Measurements from ENCODE around the gene PRKAR2B.

- TF ChIP-seq OSR1 (CRISPR knock-in tag; IDR thresholded peaks at IDR 0.05) = no peak
- TF ChIP-seq ESRRG (CRISPR knock-in tag; IDR thresholded peaks at IDR 0.05) = no peak
- TF ChIP-seq ZC3H10 (CRISPR knock-in tag; IDR thresholded peaks at IDR 0.05) = no peak
- no peak for TF ChIP-seq POU6F1 (CRISPR knock-in tag; IDR thresholded peaks at IDR 0.05; ENCODE audit: borderline replicate concordance, low read depth)
- TF ChIP-seq CSRNP3 (CRISPR knock-in tag; IDR thresholded peaks at IDR 0.05) = no peak
- no peak for TF ChIP-seq PATZ1 (CRISPR knock-in tag; IDR thresholded peaks at IDR 0.05; ENCODE audit: borderline replicate concordance)
- no peak for TF ChIP-seq ZFP30 (CRISPR knock-in tag; IDR thresholded peaks at IDR 0.05)
- TF ChIP-seq ZNF565 (CRISPR knock-in tag; conservative IDR thresholded peaks at IDR 0.05; ENCODE audit: low read depth) = no peak
Observed at GRCh38 chr7:107049480-107049879, 5.0 kb downstream of the PRKAR2B start.
